Stimulated activated CD8-positive, alpha-beta memory T cell treated with anti-CD3 and anti-CD28 coated beads, Interleukin-15, amount 100 ng/mL, for 24 hours (primary cell): ENCODE data around the gene TENM3.

Experiments
- DNase-seq: peaks from one replicate; pipeline ENCODE4 v3.0.0-alpha.2; 2020; ENCODE audit warnings: low read depth

Gene TENM3

GRCh38 chr4:182564724-182565369 is 321.6 kb downstream of the TENM3 start:
- no peak for DNase-seq

GRCh38 chr4:182567119-182567518 is 323.9 kb downstream of the TENM3 start:
- DNase-seq = no peak

GRCh38 chr4:182569561-182569960 is 326.4 kb downstream of the TENM3 start:
- DNase-seq = no peak

- no peak for DNase-seq
These were observed 331.5 kb downstream of the TENM3 start for GRCh38 chr4:182574706-182575105.

GRCh38 chr4:182575225-182575624 is 332.0 kb downstream of the TENM3 start:
- no peak for DNase-seq

- DNase-seq = no peak
These were observed 333.5 kb downstream of the TENM3 start for GRCh38 chr4:182576601-182577289.

- DNase-seq = no peak
These were observed 334.2 kb downstream of the TENM3 start for GRCh38 chr4:182577411-182577810.

- DNase-seq = no peak
These were observed 335.2 kb downstream of the TENM3 start for GRCh38 chr4:182578402-182578801.

- DNase-seq = no peak
These were observed 339.0 kb downstream of the TENM3 start for GRCh38 chr4:182582245-182582644.

GRCh38 chr4:182583703-182584415 is 340.7 kb downstream of the TENM3 start:
- no peak for DNase-seq

GRCh38 chr4:182585321-182585720 is 342.1 kb downstream of the TENM3 start:
- no peak for DNase-seq

- no peak for DNase-seq
These were observed 345.9 kb downstream of the TENM3 start for GRCh38 chr4:182589100-182589499.

GRCh38 chr4:182593402-182593801 is 350.2 kb downstream of the TENM3 start:
- DNase-seq = no peak

GRCh38 chr4:182593864-182594263 is 350.7 kb downstream of the TENM3 start:
- DNase-seq = no peak

- no peak for DNase-seq
These were observed 356.9 kb downstream of the TENM3 start for GRCh38 chr4:182600093-182600492.

GRCh38 chr4:182600856-182601255 is 357.7 kb downstream of the TENM3 start:
- DNase-seq = no peak

- no peak for DNase-seq
These were observed 361.0 kb downstream of the TENM3 start for GRCh38 chr4:182604161-182604622.

GRCh38 chr4:182604953-182605352 is 361.8 kb downstream of the TENM3 start:
- DNase-seq = no peak

GRCh38 chr4:182608525-182608924 is 365.3 kb downstream of the TENM3 start:
- DNase-seq = no peak

- DNase-seq = no peak
These were observed 373.3 kb downstream of the TENM3 start for GRCh38 chr4:182616476-182616875.

- no peak for DNase-seq
These were observed 376.5 kb downstream of the TENM3 start for GRCh38 chr4:182619660-182620059.

- DNase-seq = no peak
These were observed 377.1 kb downstream of the TENM3 start for GRCh38 chr4:182620111-182620980.
